GM19099 (cell line): ENCODE measurements around the gene MED23.

Experiments used
- POLR2A ChIP-seq: IDR thresholded peaks from 3 replicates; pipeline ENCODE4 v1.6.1; 2011; ENCODE audit warnings: low read depth; ENCODE audit not compliant: insufficient read length; ENCODE audit errors: extremely low read depth

Gene MED23

GRCh38 chr6:131644921-131645320 lies 16.9 kb upstream of the MED23 start:
- no peak for TF ChIP-seq POLR2A

- TF ChIP-seq POLR2A, result no peak
Measured at GRCh38 chr6:131643855-131644460, 15.9 kb upstream of the MED23 start.

GRCh38 chr6:131642987-131643611 lies 15.1 kb upstream of the MED23 start:
- TF ChIP-seq POLR2A, result no peak

GRCh38 chr6:131642565-131642964 lies 14.5 kb upstream of the MED23 start:
- TF ChIP-seq POLR2A, result no peak

- no peak for TF ChIP-seq POLR2A
Measured at GRCh38 chr6:131641554-131641953, 13.5 kb upstream of the MED23 start.

GRCh38 chr6:131640576-131640975 lies 12.5 kb upstream of the MED23 start:
- no peak for TF ChIP-seq POLR2A

GRCh38 chr6:131640100-131640499 lies 12.1 kb upstream of the MED23 start:
- TF ChIP-seq POLR2A, result no peak

- no peak for TF ChIP-seq POLR2A
Measured at GRCh38 chr6:131638013-131638412, 10.0 kb upstream of the MED23 start.

- TF ChIP-seq POLR2A, result no peak
Measured at GRCh38 chr6:131636880-131637792, 9.1 kb upstream of the MED23 start, which contains the start of gene ENPP3. Gene ENPP3 (plus strand): TSS chr6:131637302. CDS start chr6:131637385, 83 bp downstream.

- TF ChIP-seq POLR2A, result no peak
Measured at GRCh38 chr6:131635384-131636340, 7.6 kb upstream of the MED23 start.

- TF ChIP-seq POLR2A, result no peak
Measured at GRCh38 chr6:131631625-131632289, 3.7 kb upstream of the MED23 start.

- no peak for TF ChIP-seq POLR2A
Measured at GRCh38 chr6:131629651-131630050, 1.6 kb upstream of the MED23 start.

- no peak for TF ChIP-seq POLR2A
Measured at GRCh38 chr6:131628726-131629125, 684 bp upstream of the MED23 start.

GRCh38 chr6:131615275-131615674 lies 12.8 kb downstream of the MED23 start:
- TF ChIP-seq POLR2A, result no peak
